ENCODE results near the gene SERINC1.

GRCh38 chr6:122461885-122462284 lies 9.7 kb downstream of the SERINC1 start:
- TF ChIP-seq CTCF (IDR thresholded peaks at IDR 0.05) (no peak), POLR2AphosphoS5 (IDR thresholded peaks at IDR 0.05; ENCODE audit: low read depth, low read length) (no peak), REST (IDR thresholded peaks at IDR 0.05; ENCODE audit: insufficient read depth in 1 of 2, low read depth in 2 of 2, low read length in 1 of 2) (no peak)

All from Panc1 (cell line).